ENCODE results near the gene GREM2. TPM values are rescaled to one million over a fixed set of nuclear protein-coding genes. Genes with fewer than 3 reads are reported as not detected.

The GREM2 gene
- total RNA-seq, 1 experiment from 2014 or later = 0.34 TPM

DNA sequence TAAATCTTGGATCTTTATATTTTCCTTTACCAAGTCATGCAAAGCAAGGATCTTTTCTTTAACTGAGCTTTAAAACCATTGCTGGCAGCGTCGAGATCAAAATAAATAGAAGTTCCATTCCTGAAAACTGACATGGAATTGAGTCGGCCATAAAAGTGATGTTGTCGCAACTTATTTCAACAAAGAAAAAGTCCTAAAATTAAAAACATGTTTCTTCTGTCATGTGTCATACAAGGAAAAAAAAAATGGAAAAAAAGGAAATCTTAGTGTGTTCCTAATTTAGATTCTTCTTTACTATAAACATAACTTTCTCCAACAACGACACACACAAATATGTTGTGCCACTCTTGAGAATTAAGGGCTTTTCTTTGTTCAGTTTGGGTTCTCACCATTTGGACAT lies 34.9 kb downstream of the GREM2 start:
- in situ Hi-C loops (cut with HindIII; ENCODE audit: low pct_unique_long_range_greater_than_20kb, low sequenced_read_pairs) = no loop called here

DNA sequence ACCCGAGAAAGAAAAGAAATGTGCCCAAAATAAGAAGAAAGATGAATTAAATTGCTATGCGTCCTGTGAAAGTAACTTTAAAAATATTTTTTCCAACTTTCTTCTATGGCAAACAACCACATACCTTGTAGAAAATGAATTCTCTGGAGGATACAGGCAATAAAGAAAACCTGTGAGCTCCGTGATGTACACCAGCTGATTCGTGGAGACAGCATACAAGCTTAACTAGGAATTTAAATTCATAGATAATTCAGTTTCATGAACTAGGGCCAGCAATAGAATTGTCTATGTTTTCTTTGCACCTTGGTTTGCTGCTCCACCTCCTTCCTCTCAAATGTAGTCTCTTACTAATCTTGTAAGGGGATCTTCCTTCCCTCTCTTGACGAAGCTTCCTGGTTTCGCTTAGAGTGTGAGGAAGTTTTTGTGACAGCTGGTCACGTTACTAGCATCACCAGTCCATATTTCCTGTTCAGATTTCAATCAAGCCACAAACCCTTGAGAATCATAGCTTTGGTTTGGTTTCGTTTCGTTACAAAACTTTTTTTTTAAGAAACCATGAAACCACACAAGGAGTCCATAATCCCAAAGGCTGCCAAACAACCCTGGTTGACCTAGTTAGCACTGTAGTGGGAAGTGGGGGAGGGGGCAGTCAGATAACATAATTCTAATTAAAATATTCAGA lies 35.8 kb downstream of the GREM2 start:
- in situ Hi-C loops (cut with HindIII; ENCODE audit: low pct_unique_long_range_greater_than_20kb, low sequenced_read_pairs) = no loop called here
- DNase-seq (ENCODE audit: low read depth) = no peak

More for the DNA sequence above, 34.9 kb downstream of the GREM2 start:
- no peak for DNase-seq (ENCODE audit: low read depth)

DNA sequence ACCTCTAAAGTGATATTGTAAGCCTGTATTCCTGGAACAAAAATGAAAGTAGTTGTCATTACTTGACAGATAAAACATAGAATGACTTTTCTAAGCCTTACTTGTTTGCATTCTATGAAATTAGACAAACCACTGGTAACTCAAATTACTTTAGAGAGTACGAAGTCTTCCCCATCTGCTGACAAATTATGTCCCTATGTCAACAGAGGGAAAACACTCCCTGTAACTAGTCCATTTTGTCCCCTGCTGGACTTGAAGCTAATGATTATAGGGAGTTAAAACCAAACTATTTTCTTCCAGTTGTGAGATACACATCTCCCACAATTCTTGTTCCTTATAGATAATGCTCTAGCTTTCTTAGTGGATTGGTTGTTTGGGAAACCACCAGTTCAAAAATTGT lies 39.6 kb downstream of the GREM2 start:
- in situ Hi-C loops (cut with HindIII; ENCODE audit: low pct_unique_long_range_greater_than_20kb, low sequenced_read_pairs) = no loop called here
- DNase-seq (ENCODE audit: low read depth) = no peak

DNA sequence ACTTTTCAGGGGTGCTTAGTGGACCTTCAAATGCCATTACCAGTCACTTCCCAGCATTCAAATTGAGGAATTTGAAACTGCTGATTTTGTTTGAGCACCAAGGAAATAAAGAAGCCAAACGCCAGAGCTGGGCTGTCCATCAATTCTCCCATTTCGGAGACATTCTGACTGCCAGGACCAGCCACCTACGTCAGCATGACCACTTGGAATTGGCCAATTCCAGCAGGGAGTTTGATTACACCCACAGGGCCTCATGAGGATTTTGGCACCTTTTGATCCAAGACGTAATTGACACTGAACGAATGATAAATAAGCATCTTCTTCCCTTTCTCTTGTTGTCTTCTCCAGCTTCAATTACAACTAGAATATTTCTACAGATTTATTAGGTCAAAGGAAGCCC lies 40.2 kb downstream of the GREM2 start:
- in situ Hi-C loops (cut with HindIII; ENCODE audit: low pct_unique_long_range_greater_than_20kb, low sequenced_read_pairs) = no loop called here
- DNase-seq (ENCODE audit: low read depth) = no peak

DNA sequence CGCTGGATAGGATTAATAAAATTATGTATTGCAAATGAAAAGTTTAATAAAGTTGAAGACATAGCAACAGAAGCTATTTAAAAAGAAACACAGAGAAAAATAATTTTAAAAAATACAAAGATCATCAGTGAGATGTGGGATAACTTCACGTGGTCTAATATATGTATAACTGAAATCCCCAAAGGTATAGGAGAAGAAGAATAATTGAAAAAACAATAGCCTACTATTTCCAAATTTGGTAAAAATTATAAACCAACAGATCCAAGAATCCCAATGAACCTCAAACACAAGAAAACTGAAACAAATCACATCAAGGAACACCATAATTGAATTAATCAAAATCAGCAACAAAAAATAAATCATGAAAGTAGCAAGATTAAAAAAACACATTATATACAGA lies 44.9 kb downstream of the GREM2 start:
- in situ Hi-C loops (cut with HindIII; ENCODE audit: low pct_unique_long_range_greater_than_20kb, low sequenced_read_pairs) = no loop called here
- no peak for DNase-seq (ENCODE audit: low read depth)

DNA sequence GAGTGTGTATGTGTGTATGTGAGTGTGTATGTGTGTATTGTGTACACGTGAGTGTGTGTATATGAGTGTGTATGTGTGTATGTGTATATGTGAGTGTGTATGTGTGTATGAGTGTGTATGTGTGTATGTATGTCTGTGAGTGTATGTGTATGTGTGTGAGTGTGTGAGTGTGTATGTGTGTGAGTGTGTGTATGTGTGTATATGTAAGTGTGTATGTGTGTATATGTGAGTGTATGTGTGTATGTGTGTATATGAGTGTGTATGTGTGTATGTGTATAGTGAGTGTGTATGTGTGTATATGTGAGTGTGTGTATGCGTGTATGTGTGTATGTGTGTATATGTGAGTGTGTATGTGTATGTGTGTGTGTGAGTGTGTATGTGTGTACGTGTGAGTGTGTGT lies 49.2 kb downstream of the GREM2 start:
- in situ Hi-C loops (cut with HindIII; ENCODE audit: low pct_unique_long_range_greater_than_20kb, low sequenced_read_pairs) = no loop called here
- no peak for DNase-seq (ENCODE audit: low read depth)

DNA sequence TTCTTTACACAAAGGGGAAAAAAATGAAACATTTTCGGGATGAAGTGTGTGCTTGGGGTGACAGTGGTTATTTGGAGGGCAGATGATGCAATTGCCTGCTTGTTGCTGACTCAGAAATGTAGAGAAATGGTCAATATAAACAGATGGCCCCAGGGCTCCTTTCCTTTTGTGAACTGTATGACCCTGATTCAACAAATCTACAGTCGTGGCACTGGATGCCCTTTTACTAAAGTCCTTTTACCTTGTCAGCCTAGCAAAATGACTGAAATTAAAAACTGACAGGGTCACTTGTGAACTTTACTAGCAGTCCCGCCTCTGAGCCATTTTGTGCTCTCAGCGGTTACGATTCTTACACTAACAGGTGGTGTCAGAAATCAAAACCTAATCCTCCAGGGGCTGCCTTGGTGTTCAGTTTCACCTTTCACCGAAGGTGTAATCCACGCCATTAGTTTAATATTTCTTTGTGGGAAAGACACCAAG lies 49.8 kb downstream of the GREM2 start:
- no peak for DNase-seq (ENCODE audit: low read depth)
- in situ Hi-C loops (cut with HindIII; ENCODE audit: low pct_unique_long_range_greater_than_20kb, low sequenced_read_pairs) = no loop called here

DNA sequence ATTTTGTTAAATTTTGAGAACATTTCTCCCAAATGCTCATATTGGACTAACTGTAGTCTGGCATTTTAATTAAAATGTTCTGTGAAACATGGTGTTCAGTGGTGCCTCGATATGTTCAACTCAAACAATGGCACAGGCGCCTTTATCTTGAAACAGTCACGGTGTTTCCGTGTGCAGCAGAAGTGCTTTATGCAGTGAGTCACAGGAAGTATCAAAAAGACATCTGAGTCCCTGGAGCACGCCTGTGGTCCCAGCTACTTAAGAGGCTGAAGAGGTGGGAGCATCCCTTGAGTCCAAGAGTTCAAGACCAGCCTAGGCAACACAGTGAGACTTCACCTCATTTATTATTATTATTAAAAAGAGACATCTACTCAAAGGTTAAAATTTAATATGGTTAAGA lies 52.2 kb downstream of the GREM2 start:
- no peak for DNase-seq (ENCODE audit: low read depth)
- in situ Hi-C loops (cut with HindIII; ENCODE audit: low pct_unique_long_range_greater_than_20kb, low sequenced_read_pairs) = no loop called here

DNA sequence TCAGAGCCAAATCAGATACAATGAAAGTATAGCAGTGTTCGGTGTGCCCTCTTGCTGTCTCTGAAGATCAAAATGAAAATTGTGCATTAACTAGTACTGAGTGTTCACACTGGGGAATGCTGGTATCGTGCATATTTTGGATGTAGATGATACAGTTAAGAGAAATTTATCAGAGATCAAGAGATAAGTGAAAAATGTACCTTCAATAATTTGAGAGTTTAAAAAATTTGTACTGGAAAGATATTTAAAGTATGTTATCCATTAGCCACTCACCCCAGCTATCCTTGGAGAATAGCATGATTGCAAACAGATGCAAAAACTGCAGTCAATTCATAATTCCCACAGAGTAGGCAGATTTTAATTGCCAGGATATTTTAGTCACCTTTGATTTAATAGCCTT lies 56.4 kb downstream of the GREM2 start:
- in situ Hi-C loops (cut with HindIII; ENCODE audit: low pct_unique_long_range_greater_than_20kb, low sequenced_read_pairs) = no loop called here
- DNase-seq (ENCODE audit: low read depth) = no peak

DNA sequence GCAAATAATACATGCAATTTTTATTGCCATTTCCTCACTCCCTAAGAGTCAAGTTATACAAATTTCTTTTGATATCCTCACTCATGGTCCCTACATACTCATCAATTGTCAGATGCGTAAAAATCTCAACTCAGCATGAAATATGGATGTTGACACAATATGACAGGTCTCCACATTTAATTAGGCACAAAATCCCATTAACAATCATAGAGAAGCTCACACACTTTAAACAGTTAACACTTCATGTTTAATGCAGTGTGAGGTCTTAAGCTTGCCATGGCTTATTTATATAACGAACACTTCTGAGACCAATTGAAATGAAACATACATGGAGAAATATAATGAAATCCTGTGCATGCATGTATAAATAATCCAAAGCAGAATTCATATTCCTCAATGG lies 58.6 kb downstream of the GREM2 start:
- in situ Hi-C loops (cut with HindIII; ENCODE audit: low pct_unique_long_range_greater_than_20kb, low sequenced_read_pairs) = no loop called here
- DNase-seq (ENCODE audit: low read depth) = no peak

DNA sequence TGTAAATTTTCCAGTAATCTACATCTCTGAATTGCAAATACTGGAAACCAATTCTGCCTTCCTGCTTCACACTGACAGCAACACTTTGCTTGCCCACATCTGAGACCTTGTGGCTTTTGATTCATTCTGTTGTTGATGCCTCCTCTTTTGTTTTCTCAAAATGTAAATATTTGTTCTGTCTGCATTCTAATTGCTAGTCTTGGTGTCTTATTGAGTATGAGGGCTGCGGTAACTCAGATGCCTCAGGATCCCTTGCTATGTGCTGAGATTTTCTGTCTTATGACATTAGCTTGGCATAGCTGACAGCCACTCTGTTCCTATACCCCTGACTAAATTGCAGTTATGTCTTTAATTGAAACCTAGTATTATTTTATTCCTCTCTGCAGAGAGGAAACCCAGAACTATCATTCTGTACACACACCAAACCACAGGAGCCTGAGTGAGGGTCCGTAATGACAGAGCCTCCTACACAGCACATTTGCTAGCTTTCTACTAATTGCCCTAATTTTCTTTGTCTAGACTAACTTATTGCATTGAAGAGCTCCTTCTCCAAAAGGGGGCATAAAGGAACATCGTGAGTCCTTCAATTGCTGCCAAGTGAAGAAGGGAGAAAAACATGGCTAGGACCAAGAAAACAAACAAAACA lies 72.1 kb downstream of the GREM2 start:
- in situ Hi-C loops (cut with HindIII; ENCODE audit: low pct_unique_long_range_greater_than_20kb, low sequenced_read_pairs) = no loop called here
- no peak for DNase-seq (ENCODE audit: low read depth)

DNA sequence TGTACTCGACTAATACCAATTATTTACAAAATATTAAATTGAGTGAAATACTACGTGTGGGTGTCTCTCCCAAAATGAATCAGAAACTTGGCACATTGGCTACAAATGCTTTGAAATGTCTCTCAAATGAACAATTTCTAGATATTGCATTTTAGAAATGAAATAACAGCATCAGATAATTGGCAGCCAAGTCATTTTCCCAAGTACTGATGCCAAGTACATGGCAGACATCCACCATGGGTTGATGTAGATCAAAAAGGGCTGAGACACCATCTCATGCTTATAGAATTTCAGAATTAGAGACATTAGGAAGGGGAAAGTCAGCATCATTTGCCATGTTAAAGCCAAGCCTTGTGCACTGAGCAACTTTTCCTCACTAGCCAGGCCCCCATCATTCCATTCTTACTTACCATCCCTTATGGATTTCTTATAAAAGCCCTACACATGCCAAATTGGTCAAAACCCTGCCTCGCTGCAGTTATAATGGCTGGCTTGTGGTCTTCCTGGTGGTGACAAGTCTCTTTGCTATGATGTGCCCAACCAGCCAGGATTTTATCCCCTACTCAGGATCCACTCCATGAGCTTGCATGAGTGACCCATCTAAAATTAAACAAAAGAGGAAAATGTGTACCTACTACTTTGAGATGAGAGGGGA lies 73.1 kb downstream of the GREM2 start:
- in situ Hi-C loops (cut with HindIII; ENCODE audit: low pct_unique_long_range_greater_than_20kb, low sequenced_read_pairs) = no loop called here
- no peak for DNase-seq (ENCODE audit: low read depth)

DNA sequence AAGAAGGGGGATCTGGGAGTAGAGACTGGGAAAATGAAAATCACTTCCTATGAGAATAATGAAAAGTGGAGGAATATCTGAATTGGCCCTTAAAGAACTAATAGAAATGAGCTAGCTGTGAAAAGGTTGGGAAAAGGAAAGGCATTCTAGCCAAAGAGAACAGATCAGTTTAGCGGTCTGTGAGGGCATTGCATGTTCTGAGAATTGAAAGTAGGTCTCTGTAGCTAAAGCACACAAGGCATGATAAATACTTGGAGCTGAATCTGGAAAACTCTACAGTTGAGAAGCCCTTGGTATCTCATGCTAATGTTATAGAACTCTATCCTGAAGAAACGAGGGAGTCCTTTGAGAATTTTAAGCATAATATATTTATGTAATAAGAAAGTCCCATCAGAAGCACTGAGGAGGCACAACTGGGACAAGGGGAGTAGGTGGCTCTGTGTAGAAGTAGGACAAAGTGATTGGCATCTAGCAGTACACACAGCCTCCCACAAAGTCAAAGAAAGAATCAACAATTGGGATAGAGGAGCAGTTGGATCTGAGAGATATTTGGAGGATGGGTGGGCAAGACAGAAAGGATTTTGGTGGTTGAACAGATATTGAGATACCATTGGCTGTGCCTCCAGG lies 78.7 kb downstream of the GREM2 start:
- in situ Hi-C loops (cut with HindIII; ENCODE audit: low pct_unique_long_range_greater_than_20kb, low sequenced_read_pairs) = no loop called here

DNA sequence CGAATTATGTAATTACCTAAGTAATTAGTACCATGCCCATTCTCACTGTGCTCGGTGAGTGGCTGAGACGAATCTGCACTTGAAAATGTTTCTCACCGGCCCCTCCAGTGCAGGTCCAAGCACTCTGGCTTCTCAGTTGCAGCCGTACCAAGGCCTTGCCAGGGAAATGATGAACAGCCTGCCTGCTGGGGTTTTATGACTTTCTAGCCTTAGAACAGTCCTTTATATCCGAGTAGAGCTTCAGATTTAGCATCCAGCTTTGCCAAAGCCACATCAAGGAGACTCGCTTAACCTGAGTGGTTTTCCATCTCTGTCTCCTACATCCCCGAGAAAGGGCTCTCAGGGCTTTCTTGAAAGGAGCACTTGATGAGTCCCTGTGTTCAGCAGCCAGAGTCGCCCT lies 83.4 kb downstream of the GREM2 start:
- no peak for DNase-seq (ENCODE audit: low read depth)
- in situ Hi-C loops (cut with HindIII; ENCODE audit: low pct_unique_long_range_greater_than_20kb, low sequenced_read_pairs) = no loop called here

More for the DNA sequence above, 78.7 kb downstream of the GREM2 start:
- DNase-seq (ENCODE audit: low read depth) = no peak

DNA sequence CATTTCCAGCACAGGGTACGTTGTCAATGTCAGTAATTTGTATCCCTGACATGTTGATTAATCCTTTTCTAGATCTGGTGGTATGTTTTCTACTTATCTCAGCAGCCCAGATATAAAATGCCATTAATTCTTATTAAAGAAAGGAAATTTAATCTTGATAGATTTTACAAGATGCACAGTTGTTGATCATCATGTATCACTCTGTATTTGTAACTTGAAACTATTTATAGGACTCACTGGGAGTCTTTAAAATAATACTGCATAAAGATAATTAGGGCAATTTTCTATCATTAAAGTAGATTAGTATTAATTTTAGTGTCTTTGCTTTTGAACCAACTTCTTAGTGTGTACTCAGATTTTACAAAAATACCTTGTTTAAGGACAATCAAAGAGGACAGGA lies 84.9 kb downstream of the GREM2 start:
- in situ Hi-C loops (cut with HindIII; ENCODE audit: low pct_unique_long_range_greater_than_20kb, low sequenced_read_pairs) = no loop called here
- DNase-seq (ENCODE audit: low read depth) = no peak

DNA sequence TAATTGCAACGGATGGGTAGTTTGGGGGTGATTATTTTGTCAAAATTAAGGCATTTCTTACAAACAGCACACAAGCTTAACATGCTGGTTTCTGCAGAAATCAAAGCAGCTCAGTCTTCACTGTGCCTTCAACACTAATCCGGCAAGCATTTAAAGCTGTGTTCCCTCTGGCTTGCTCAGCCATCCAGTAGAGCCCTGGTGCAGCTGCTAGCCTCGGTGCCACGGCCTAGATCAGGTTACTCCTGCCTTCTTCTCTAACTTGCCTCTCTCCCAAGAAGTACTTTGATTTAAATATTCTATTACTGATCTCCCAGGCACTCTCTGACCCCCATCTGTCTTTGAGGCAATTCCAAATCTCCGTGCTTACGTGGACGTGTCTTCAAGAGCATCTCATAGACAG lies 85.6 kb downstream of the GREM2 start:
- in situ Hi-C loops (cut with HindIII; ENCODE audit: low pct_unique_long_range_greater_than_20kb, low sequenced_read_pairs) = no loop called here
- no peak for DNase-seq (ENCODE audit: low read depth)

DNA sequence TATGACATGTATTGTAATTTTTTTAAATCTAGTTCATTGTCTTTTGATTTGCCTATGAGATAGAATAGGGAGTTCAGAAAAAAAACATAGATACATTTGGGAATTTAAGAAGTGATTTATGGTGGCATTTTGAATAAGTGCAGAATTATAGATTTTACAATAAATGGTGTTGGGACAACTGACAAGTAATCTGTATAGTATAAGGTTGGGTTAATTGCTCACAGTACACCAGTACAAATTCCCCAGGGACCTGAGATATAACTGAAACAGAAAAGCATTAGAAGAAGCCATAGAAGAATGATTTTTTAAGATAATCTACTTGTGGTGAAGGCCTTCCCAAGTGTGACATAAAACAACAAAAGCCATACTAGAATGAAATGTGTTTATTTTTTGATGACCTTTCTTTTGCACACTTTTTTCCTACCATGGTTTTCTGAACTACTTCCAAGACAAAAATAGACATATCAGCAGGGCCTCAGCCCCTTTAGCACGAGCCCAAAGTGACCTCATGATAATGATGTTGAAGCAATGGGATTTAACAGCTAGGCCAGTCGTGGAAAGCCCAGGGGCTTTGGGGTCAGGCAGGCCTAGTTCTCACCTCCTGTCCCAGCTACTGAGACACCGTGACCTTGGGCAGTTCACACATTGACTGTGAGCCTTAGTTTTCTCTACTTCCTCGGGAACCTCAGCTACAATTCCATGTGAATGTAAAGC lies 87.4 kb downstream of the GREM2 start:
- in situ Hi-C loops (cut with HindIII; ENCODE audit: low pct_unique_long_range_greater_than_20kb, low sequenced_read_pairs) = no loop called here

DNA sequence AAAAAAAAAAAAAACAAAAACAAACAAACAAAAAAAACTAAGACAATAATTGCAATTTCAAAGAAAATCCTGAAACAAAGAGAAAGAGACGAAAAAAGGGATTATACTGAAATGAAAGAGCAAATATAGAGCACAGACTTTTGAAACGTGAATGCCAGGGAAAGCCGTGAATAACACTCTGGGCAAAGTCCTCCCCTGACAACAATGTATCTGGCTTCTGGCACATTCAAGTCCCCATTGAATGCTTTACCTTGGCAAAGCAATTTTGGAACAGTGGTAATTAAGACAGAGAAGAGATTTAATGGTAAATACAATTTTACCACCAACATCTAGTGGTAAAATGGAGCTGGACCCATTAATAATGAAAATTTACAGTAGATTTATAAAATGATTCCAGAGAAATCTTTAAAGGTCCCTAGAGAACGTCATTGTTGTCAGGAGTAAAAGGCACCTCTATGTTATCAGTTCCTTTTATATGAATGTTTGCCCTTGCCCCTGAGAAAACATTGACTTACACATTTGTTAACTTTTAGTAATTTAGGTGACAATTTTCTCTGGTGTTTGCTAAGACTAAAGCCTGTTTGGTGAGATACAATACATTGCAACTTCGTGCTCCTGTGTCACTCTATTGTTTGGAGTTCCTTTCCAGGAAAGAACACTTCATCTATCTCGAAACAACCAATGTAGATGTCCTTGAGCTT lies 89.7 kb downstream of the GREM2 start:
- DNase-seq (ENCODE audit: low read depth) = no peak
- in situ Hi-C loops (cut with HindIII; ENCODE audit: low pct_unique_long_range_greater_than_20kb, low sequenced_read_pairs) = no loop called here

More for the DNA sequence above, 87.4 kb downstream of the GREM2 start:
- DNase-seq (ENCODE audit: low read depth) = no peak

All from Caki2 (cell line).